DND-41 (cell line): Measurements from ENCODE around the gene DNAJC27.

Experiments
- CTCF ChIP-seq: IDR thresholded peaks from 2 replicates; pipeline ENCODE4 v1.5.1; 2012; ENCODE audit warnings: borderline replicate concordance, low read length, moderate library complexity, mild to moderate bottlenecking; ENCODE audit not compliant: poor library complexity, severe bottlenecking; ENCODE audit errors: extremely low read depth
- EZH2 ChIP-seq: IDR thresholded peaks from 3 replicates; pipeline ENCODE4 v1.6.1; 2012; ENCODE audit warnings: borderline replicate concordance, low read depth, mild to moderate bottlenecking, moderate library complexity, low read length, inconsistent platforms; ENCODE audit not compliant: severe bottlenecking

DNA sequence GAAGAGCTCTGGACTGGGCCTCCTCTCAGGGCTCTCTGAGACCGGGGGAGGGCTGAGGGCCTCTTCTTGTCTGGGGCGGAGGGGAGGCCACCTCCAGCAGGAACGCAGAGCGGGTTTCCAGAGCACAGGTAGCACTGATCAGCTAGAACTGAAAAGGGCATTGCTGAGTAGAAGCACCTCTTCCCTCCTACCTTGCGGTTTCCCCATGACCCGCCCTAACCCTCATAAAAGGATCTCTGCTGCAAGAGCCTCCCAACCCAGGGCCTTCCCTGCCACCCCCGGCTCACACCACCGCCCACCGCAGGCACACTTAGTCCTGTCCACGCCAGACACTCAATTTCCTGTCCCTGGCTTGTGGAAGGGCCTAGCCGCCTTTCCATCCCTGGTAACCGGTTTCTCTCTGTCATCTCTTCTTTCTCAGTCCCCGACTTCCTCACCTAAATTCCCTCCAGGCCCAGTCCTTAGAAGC, 52.7 kb downstream of the DNAJC27 start:
- no peak for TF ChIP-seq CTCF
- TF ChIP-seq EZH2, result no peak
